ENCODE results near the gene NCBP2L.

- no peak for TF ChIP-seq CTCF (IDR thresholded peaks at IDR 0.05)
- no peak for TF ChIP-seq POLR2A (IDR thresholded peaks at IDR 0.05)
Observed at GRCh38 chrX:107775000-107775733, 2.4 kb upstream of the NCBP2L start.

Measured in adrenal gland (tissue), 5 donors.